AG04450 (cell line): ENCODE results near the gene IST1. TPM values are rescaled to one million over a fixed set of nuclear protein-coding genes. Genes with fewer than 3 reads are reported as not detected.

Experiments
- CTCF ChIA-PET: fragments of 300-600, 350-600 bp; formaldehyde crosslinking; extraction: SDS; loops from one replicate; lab custom pipeline; 2022; ENCODE audit warnings: antibody characterized with exemption, inconsistent platforms; lab: Charles Lee
- POLR2A ChIA-PET: fragments of 350-600 bp; formaldehyde crosslinking; extraction: SDS; loops from one replicate; lab custom pipeline; 2021; ENCODE audit warnings: antibody characterized with exemption, inconsistent platforms; lab: Yijun Ruan, JAX
- DNase-seq: peaks from one replicate; pipeline ENCODE4 v3.0.0-alpha.2; 2011; ENCODE audit warnings: low read depth, low spot score
- H3K27ac ChIP-seq: one replicate; pipeline ENCODE4 v1.5.1; 2012; ENCODE audit warnings: low read depth, low read length, control low read depth
- H3K27me3 ChIP-seq: one replicate; pipeline ENCODE4 v1.6.0; 2012; ENCODE audit warnings: low read length; ENCODE audit not compliant: control insufficient read depth, insufficient read depth
- H3K4me3 ChIP-seq: 2 replicates; pipeline ENCODE4 v1.5.1; 2011; ENCODE audit warnings: mild to moderate bottlenecking, low read depth, low read length, control low read depth
- H3K9me3 ChIP-seq: 2 replicates; pipeline ENCODE4 v1.5.1; 2012; ENCODE audit warnings: low read length; ENCODE audit not compliant: control insufficient read depth, insufficient read depth
- polyA plus RNA-seq: library from polyadenylated mRNA; depleted of rRNA; stranded (reverse); fragments of >200 nt; gene quantifications from 2 replicates; pipeline ENCODE4 v1.2.3, GENCODE V29; 2011
- TF ChIP-seq, protein P1 (sequence below): IDR thresholded peaks from 2 replicates; pipeline ENCODE4 v1.5.1; 2011; ENCODE audit warnings: low read depth, low read length, control low read depth, inconsistent platforms

The IST1 gene
- polyA plus RNA-seq, 1 experiment: 260 TPM

DNA sequence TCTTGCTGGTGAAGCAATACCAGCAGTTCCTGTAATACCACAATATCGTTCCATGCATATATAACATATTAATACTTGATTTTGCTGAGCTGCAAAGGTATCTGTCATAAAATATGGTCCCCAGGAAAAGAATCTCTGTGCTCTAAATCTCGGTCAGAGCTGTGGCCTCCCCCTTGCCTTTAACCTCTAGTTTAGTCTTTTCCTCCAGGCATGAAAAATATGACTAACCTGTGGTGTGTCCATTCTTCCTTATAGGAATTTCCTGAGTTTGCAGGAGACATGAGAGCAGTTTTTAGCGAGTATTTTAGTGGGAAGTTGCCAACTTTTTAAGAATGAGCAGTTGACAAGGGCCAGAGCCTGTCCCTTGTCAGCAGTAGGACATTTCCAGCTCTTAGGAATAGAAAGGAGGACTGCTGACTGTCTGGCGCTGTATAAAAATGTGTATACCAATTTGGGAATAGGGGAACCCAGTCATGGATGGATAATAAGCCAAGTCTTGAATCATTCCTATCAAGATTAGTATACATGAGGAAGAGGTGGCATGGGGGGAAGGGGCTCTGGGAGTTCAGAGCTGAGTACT is 40.9 kb upstream of the IST1 start:
- Histone ChIP-seq H3K4me3 (no peak overlapping the region), H3K27me3 (no peaks in the 10 kb centered on the region), H3K27ac (no peak overlapping the region), H3K9me3 (no peaks in the 10 kb centered on the region)
- CTCF ChIA-PET: interaction anchor here (4.5 kb wide), 1 partner anchor 28 kb away, joined by 15 read pairs; the partner anchor contains the start of gene ZNF821
- no peak for DNase-seq
- POLR2A ChIA-PET: no interaction called here
- TF ChIP-seq, protein P1, sequence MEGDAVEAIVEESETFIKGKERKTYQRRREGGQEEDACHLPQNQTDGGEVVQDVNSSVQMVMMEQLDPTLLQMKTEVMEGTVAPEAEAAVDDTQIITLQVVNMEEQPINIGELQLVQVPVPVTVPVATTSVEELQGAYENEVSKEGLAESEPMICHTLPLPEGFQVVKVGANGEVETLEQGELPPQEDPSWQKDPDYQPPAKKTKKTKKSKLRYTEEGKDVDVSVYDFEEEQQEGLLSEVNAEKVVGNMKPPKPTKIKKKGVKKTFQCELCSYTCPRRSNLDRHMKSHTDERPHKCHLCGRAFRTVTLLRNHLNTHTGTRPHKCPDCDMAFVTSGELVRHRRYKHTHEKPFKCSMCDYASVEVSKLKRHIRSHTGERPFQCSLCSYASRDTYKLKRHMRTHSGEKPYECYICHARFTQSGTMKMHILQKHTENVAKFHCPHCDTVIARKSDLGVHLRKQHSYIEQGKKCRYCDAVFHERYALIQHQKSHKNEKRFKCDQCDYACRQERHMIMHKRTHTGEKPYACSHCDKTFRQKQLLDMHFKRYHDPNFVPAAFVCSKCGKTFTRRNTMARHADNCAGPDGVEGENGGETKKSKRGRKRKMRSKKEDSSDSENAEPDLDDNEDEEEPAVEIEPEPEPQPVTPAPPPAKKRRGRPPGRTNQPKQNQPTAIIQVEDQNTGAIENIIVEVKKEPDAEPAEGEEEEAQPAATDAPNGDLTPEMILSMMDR: no peak

DNA sequence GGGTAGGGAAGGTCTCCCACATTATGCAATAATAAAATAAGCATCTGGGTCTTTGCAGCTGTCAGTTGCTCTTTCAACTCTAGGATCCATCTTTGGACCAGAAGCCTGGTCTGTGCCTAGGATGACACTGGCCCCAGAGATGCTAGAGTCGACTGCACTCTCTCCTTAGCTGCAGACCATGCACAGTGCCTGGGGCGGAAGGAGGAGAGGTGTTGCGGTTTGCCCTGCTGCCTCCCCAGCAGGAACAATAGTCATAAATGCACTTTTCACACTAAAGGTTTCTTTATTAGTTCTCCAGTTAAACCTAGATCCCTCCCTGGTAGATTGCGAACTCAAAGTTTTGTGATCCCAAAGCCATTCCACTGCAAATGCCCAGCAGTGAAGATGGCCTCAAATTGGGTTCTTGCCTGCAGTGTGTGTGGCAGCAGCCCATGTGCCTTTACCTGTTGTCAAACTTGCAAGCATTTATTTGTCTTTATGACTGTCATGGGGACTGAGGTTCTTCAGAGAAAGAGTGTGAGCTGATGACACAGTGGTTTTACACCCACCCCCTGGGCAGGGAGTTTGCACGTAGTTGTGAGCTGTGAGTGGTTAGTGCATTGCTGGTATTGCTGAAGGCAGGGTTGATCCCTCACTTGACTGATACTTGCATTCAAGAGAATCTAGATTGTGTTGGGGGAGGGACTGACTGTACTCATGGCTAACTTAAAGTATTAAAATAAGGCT is 39.2 kb upstream of the IST1 start:
- no peak for DNase-seq
- H3K9me3 ChIP-seq: no peaks in the 10 kb centered on the region
- POLR2A ChIA-PET: no interaction called here
- CTCF ChIA-PET: interaction anchor here (4.5 kb wide), 1 partner anchor 27 kb away, joined by 15 read pairs; the partner anchor contains the start of gene ZNF821
- H3K27me3 ChIP-seq: no peaks in the 10 kb centered on the region
- TF ChIP-seq, protein P1: no peak
- H3K4me3 ChIP-seq: no peak overlapping the region
- H3K27ac ChIP-seq: no peak overlapping the region

DNA sequence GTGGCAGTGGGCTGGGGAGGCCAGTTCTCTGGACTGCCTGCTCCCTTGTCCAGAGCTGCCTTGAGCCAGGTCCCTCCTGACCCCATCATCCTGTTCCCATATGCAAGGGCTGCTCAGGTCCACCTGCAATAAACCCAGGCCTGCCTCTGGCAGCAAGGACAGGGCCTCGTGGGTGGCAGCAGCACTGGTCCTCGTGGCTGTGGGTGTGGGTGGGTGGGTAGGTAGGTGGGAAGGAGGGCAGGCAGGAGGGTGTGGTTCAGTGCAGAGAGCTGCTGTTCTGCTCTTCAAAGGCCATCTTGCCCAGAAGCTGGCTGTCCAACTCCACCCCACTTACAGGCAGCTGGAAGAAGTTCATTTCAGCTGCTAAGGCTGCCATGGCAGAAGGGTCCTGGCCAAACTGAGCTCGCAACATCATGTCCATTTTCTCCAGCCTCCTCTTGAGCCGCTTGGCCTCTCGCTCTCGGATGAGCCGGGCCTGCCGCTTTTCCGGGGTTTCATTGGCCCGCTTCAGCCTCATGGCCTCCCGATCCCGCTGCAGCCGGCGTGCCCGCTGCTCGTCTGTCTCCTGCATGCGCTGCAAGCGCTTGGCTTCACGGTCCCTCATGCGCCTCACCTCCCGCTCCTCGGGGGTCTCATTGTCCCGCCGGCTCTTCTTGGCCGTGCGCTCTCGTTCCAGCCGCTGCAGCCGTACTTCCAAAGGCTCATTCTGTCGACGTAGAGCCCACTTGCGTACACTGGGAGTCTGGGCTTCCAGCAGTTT is 35.4 kb upstream of the IST1 start:
- ChIA-PET POLR2A (no interaction called here), CTCF (interaction anchor here (2.8 to 3.8 kb wide), 2 partner anchors 22 to 101 kb away, joined by 12 to 24 read pairs; no protein-coding TSS in a partner anchor)
- no peak for DNase-seq
- H3K27me3 ChIP-seq: no peaks in the 10 kb centered on the region
- TF ChIP-seq, protein P1: no peak
- no peak overlapping the region for H3K27ac ChIP-seq
- H3K4me3 ChIP-seq: no peak overlapping the region
- H3K9me3 ChIP-seq: no peaks in the 10 kb centered on the region

DNA sequence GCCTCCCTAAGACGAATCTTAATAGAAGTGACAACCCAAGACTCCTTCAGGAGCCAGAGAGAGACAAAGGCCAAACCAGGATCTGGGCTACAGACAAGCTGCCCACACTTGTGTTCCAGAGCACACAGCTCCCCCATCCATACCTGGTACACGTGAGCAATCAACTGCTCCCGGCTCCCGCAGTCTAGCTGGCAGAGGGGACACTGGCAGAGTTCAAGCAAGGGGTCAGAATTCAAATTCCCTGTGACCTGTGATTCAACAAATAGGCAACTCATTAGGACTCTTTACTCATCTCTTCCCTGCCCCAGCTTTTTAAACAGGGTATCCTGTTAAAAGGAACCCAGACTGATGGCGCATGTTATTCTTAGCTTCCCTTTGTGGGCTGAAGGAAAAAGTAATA is 31.3 kb upstream of the IST1 start:
- H3K4me3 ChIP-seq: no peak overlapping the region
- DNase-seq: no peak
- H3K27me3 ChIP-seq: no peaks in the 10 kb centered on the region
- TF ChIP-seq, protein P1: no peak
- CTCF ChIA-PET: interaction anchor here (0.9 to 1.0 kb wide), 2 partner anchors 17 to 18 kb away, joined by 3 read pairs; no protein-coding TSS in a partner anchor
- H3K9me3 ChIP-seq: no peaks in the 10 kb centered on the region
- POLR2A ChIA-PET: no interaction called here
- no peak overlapping the region for H3K27ac ChIP-seq
